Left hindlimb (tissue), 1 donor: ENCODE data around the gene TKTL1.
"Not testable (repeated sequence)": the region's sequence is repeated elsewhere in the genome, so short reads cannot be mapped to it uniquely, and the experiment has no call there.

Experiments
- DNase-seq: peaks from one replicate; pipeline ENCODE4 v3.0.0-alpha.2; 2018

Gene TKTL1

GRCh38 chrX:154310616-154311536, 15.3 kb downstream of the TKTL1 start:
- DNase-seq, result no peak

DNA sequence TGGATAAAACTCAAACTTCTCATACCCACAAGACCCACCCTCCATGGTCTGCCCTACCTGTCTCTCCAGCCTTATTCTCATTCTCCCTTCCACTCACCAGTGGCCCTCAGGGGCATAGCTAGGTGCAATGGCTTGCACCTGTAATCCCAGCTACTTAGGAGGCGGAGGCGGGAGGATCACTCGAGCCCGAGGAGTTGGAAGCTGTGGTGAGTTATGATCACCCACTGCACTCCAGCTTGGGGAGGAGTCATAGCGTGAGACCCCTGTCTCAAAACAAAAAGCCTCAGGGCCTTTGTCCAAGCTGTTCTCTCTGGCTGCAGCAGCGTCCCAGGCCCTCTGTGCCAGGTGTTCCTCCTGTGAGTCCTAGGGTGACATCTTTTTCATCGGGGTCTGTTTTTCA, 16.5 kb downstream of the TKTL1 start:
- no peak for DNase-seq

GRCh38 chrX:154313147-154313546, 17.6 kb downstream of the TKTL1 start:
- DNase-seq, result no peak

DNA sequence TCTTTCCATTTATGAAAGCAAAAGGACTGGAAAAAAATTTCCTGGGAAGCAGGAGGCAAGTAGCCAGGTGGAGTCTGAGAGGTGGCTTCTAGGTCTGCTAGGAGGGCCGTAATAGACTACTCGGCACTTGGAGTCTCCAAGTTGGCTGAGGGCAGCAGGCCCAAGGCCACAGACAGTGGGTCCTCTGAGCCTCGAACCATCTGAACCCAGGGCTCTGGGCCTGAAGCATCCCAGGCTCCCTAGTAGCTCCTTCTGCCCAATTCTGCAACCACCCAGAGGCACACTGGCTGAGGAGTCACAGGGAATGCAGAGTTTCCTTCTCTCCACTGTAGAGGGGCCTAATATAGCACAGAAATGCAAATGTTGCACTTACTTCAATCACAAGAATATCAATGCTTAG, 19.8 kb downstream of the TKTL1 start:
- no peak for DNase-seq

DNA sequence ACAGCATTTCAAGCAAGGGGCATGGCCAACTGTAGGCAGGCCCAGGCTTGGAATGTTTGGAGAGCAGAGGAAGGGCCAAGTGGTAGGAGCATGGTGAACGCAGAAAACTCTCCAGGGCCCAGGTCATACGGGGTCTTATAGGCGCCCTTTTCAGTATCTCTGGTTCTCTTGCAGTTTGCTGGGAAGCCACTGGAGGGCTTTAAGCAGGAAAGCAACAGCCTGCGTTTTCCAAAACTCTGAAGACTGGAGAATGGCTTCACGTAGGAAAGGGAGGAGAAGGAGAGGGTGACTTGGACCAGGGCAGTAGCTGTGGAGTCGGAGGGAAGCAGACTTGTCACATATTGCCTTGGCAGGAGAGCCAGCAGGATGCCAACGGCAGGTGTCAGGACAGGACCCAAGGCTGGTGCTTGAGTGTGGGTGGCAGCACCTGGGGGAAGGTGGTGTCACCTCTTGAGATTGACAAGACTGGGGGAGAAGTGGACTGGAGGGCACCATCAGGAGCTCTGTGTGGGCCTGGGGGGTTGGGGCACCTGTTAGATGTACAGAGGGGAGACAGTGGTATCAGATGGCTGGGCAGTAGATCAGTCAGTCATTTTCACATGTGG, 21.9 kb downstream of the TKTL1 start:
- DNase-seq, result no peak

GRCh38 chrX:154320406-154320805, 24.8 kb downstream of the TKTL1 start:
- no peak for DNase-seq

- DNase-seq, result no peak
Observed at GRCh38 chrX:154321152-154321551, 25.6 kb downstream of the TKTL1 start.

- DNase-seq, result no peak
Observed at GRCh38 chrX:154321594-154321993, 26.0 kb downstream of the TKTL1 start.

GRCh38 chrX:154322890-154323289, 27.3 kb downstream of the TKTL1 start:
- DNase-seq, result no peak

GRCh38 chrX:154323537-154323936, 27.9 kb downstream of the TKTL1 start:
- no peak for DNase-seq

- DNase-seq, result no peak
Observed at GRCh38 chrX:154325541-154325940, 29.9 kb downstream of the TKTL1 start.

- no peak for DNase-seq
Observed at GRCh38 chrX:154327038-154327820, 31.6 kb downstream of the TKTL1 start.

- DNase-seq, result no peak
Observed at GRCh38 chrX:154328646-154329045, 33.1 kb downstream of the TKTL1 start.

DNA sequence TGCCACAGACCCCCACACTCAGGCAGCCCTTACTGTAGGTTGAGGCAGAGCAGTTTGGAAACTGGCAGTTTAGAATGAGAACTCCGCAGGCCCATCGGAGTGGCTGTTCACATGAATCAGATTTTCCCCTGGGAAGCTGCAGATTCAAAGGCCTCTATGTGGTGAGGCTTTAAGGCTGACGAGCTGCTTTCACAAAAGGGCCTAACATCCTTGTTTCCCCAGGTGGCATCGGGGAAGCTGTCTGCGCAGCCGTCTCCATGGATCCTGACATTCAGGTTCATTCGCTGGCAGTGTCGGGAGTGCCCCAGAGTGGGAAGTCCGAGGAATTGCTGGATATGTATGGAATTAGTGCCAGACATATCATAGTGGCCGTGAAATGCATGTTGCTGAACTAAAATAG, 33.7 kb downstream of the TKTL1 start:
- DNase-seq, result no peak

GRCh38 chrX:154332561-154332960, 37.0 kb downstream of the TKTL1 start:
- no peak for DNase-seq

DNA sequence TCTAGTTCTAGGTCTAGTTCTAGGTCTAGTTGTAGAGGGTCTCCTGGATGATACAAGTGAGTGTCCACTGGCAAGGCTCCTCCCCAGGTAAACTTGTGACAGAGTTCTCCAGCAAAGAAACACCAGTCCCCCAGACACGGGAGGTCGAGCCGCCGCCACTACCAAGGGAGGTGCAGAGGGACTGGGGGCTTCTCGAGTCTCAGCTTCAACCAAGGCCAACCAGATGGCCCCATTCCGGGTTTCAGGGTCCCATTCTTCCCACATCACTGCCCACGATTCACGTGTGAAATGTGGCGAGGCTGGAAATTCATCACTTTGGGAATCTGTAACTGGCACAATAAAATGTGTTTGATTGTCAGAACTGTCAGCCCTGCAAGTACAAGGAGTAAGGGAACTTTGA, 37.5 kb downstream of the TKTL1 start:
- no peak for DNase-seq

DNA sequence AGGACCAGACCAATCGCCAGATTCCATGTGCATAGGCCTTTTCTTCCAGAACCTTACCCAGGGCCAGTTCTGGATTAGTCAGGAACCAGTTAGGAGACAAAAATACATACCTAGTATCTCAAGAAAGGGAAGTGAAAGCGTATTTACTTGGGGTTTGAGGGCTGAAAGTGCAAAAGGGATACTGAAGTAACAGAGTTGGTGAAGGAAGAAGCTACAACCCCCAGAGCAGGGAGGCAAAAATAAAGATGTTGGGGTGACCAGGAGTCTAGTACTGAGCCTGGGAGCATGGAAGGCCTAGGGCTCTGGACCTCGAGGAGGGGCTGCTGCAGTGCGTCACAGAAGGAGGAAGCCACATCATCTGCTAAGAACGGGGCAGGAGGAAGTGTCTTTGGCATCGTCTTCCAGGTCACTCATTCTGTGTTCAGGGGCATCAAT, 38.3 kb downstream of the TKTL1 start:
- no peak for DNase-seq

GRCh38 chrX:154334496-154334895, 38.9 kb downstream of the TKTL1 start:
- DNase-seq, result no peak

DNA sequence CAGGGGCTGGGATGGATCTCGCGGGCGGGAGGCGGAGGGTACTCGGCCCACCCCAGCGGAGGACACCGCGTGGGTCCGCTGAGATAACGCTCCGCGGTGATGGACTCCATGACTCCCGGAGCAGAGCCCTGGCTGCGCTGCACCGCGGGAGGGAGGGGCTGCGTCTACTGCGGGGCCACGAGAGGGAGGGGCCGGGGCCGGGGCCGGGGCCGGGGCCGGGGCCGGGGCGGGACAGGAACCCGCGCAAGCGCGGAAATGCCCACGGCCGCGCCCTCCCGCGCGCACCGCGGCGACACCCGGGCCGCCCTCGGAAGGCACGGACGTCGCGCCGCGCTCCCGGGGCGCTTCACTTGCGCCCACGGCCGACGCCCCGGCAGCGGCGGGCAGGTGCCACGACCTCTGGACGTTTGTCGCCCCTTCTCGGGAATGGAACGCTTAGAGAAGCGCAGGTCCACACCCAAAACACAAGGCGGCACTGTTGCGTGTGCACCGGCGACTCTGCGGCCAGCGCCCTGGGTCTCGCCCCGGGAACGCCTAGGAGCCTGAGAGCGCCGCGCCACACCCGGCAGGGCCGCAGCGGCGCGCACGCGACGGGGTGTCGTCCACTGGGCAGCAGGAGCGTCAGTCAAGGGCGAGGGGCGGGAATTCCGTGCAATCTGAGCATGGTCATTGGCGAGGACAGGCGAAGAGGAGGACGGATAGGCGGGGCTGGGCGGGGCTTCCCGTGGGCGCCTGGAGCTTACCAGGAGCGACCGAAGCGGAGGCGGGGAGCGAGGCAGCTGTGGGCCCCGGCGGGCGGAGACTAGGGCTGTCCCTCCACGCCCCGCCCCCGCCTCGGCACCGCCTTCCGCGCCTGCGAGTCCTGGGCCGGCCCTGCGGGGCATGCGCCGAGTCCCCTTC, 46.1 kb downstream of the TKTL1 start:
- DNase-seq, result not testable (repeated sequence)

GRCh38 chrX:154343063-154343462, 47.5 kb downstream of the TKTL1 start:
- DNase-seq, result not testable (repeated sequence)

GRCh38 chrX:154343620-154344019, 48.0 kb downstream of the TKTL1 start:
- not testable (repeated sequence) for DNase-seq

DNA sequence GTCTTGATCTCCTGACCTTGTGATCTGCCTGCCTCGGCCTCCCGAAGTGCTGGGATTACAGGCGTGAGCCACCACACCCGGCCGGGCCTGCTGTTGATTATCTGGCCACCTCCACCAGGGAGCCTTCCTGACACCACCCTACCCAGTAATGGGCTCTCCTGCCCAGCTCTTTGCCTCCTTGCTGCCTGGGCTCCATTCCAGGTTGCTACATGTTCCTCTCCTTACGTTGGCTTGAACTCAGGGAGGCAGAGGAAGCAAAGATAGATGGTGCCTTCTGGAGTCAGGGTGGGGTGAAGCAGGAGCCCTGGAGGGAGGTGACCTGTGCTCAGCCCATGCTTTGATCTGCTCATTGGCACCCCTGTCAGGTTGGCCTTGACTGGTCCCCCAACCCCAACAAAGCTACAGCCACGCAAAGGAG, 52.5 kb downstream of the TKTL1 start:
- DNase-seq, result no peak
